Heart left ventricle (tissue), 13 donors: ENCODE results near the gene APP.

Experiments used
- CTCF ChIP-seq, 12 donors: fragments of 200-600 bp; sonication (generic) in 4 of 12; IDR thresholded peaks; one replicate each; pipeline versions ENCODE4 v1.5.0 to v1.8.0; 2018 to 2022; ENCODE audit warnings: antibody characterized with exemption in 12 of 12, mild to moderate bottlenecking in 5 of 12
- POLR2A ChIP-seq, 2 donors: fragments of 450-650 bp; IDR thresholded peaks; one replicate each; pipeline ENCODE4 v1.6.1; 2017; ENCODE audit warnings: antibody characterized with exemption in 2 of 2, mild to moderate bottlenecking in 2 of 2, moderate library complexity in 2 of 2
- donor health status: ischemic (EF 13 %, LVEDD 7.1; RV severe dilation, severe dysfunction).
- donor health status: DM: no; HTN: yes; CAD: no.
- donor health status: DM: no; HTN: no; CAD: no.
- donor health status: ischemic (EF 25% LVEDD 6.9; RV normal size, moderate dysfunction).
- donor health status: ischemic (EF 25% LVEDD 5.7; RV mildly dilated, moderate dysfunction).
- donor health status: ischemic (EF 35%, LVEDD 5.7; RV mildly dilated, moderate dysfunction).
- donor health status: nonischemic (EF 11% LVEDD 7.7; RV severe dilation, severe dysfunction).
- donor health status: DM: yes; HTN: yes; CAD: no.
- donor health status: PGD.
- donor health status: ischemic (EF 29% LVEDD 5.4; RV normal size, mild dysfunction).
- donor health status: nonischemic (EF 23%, LVEDD 6.1; RV moderate dilation, normal function).

- TF ChIP-seq POLR2A (IDR thresholded peaks at IDR 0.05) (no peak), CTCF (IDR thresholded peaks at IDR 0.05) (no peak)
Measured at GRCh38 chr21:26085127-26085526, 85.4 kb downstream of the APP start.
